ENCODE measurements around the gene GNG4.
"Not testable (repeated sequence)": the region's sequence is repeated elsewhere in the genome, so short reads cannot be mapped to it uniquely, and the experiment has no call there.

GNG4 gene

GRCh38 chr1:235553112-235553551 lies 96.5 kb downstream of the GNG4 start:
- FAIRE-seq = no peak
- no peak for DNase-seq (ENCODE audit: insufficient read length, low spot score)
- TF ChIP-seq PAX5 (IDR thresholded peaks at IDR 0.05; ENCODE audit: insufficient read depth, low read length, severe bottlenecking) = no peak
- TF ChIP-seq SPI1 (IDR thresholded peaks at IDR 0.05; ENCODE audit: low read depth, low read length) = no peak
- TF ChIP-seq POLR2AphosphoS5 (IDR thresholded peaks at IDR 0.05; ENCODE audit: low read depth, low read length) = no peak
- TF ChIP-seq POLR2A (IDR thresholded peaks at IDR 0.05; ENCODE audit: low read depth, low read length) = no peak
- no peak for TF ChIP-seq TAF1 (IDR thresholded peaks at IDR 0.05; ENCODE audit: low read depth, low read length)

- no peak for DNase-seq (ENCODE audit: insufficient read length, low spot score)
Observed at GRCh38 chr1:235552146-235552716, 97.4 kb downstream of the GNG4 start.

GRCh38 chr1:235549351-235550139 lies 100.0 kb downstream of the GNG4 start:
- no peak for TF ChIP-seq POLR2A (IDR thresholded peaks at IDR 0.05; ENCODE audit: low read depth, low read length)
- TF ChIP-seq POLR2AphosphoS5 (IDR thresholded peaks at IDR 0.05; ENCODE audit: low read depth, low read length) = no peak
- TF ChIP-seq TAF1 (IDR thresholded peaks at IDR 0.05; ENCODE audit: low read depth, low read length) = no peak
- no peak for TF ChIP-seq POU2F2 (IDR thresholded peaks at IDR 0.05; ENCODE audit: low read depth, low read length)
- no peak for TF ChIP-seq SPI1 (IDR thresholded peaks at IDR 0.05; ENCODE audit: low read depth, low read length)
- TF ChIP-seq PAX5 (IDR thresholded peaks at IDR 0.05; ENCODE audit: insufficient read depth, low read length, severe bottlenecking) = no peak
- DNase-seq (ENCODE audit: insufficient read length, low spot score) (no peak), FAIRE-seq (no peak)

More at GRCh38 chr1:235552146-235552716, 97.4 kb downstream of the GNG4 start:
- TF ChIP-seq SPI1 (IDR thresholded peaks at IDR 0.05; ENCODE audit: low read depth, low read length) (no peak), POU2F2 (IDR thresholded peaks at IDR 0.05; ENCODE audit: low read depth, low read length) (no peak), TAF1 (IDR thresholded peaks at IDR 0.05; ENCODE audit: low read depth, low read length) (no peak), POLR2AphosphoS5 (IDR thresholded peaks at IDR 0.05; ENCODE audit: low read depth, low read length) (no peak), POLR2A (IDR thresholded peaks at IDR 0.05; ENCODE audit: low read depth, low read length) (no peak), PAX5 (IDR thresholded peaks at IDR 0.05; ENCODE audit: insufficient read depth, low read length, severe bottlenecking) (no peak)
- no peak for FAIRE-seq

GRCh38 chr1:235546369-235547155 lies 103.0 kb downstream of the GNG4 start:
- not testable (repeated sequence) for DNase-seq (ENCODE audit: insufficient read length, low spot score); FAIRE-seq

GRCh38 chr1:235545292-235545930 lies 104.2 kb downstream of the GNG4 start:
- no peak for TF ChIP-seq POLR2A (IDR thresholded peaks at IDR 0.05; ENCODE audit: low read depth, low read length)
- no peak for TF ChIP-seq TAF1 (IDR thresholded peaks at IDR 0.05; ENCODE audit: low read depth, low read length)
- no peak for TF ChIP-seq SPI1 (IDR thresholded peaks at IDR 0.05; ENCODE audit: low read depth, low read length)
- no peak for TF ChIP-seq POLR2AphosphoS5 (IDR thresholded peaks at IDR 0.05; ENCODE audit: low read depth, low read length)
- DNase-seq (ENCODE audit: insufficient read length, low spot score) (no peak), FAIRE-seq (no peak)

GRCh38 chr1:235542845-235543244 lies 106.7 kb downstream of the GNG4 start:
- not testable (repeated sequence) for FAIRE-seq; DNase-seq (ENCODE audit: insufficient read length, low spot score)

GRCh38 chr1:235533476-235534168 lies 116.0 kb downstream of the GNG4 start:
- DNase-seq (ENCODE audit: insufficient read length, low spot score) (no peak), FAIRE-seq (no peak)
- TF ChIP-seq POLR2A (IDR thresholded peaks at IDR 0.05; ENCODE audit: low read depth, low read length) = no peak
- TF ChIP-seq TAF1 (IDR thresholded peaks at IDR 0.05; ENCODE audit: low read depth, low read length) = no peak
- no peak for TF ChIP-seq PAX5 (IDR thresholded peaks at IDR 0.05; ENCODE audit: insufficient read depth, low read length, severe bottlenecking)
- no peak for TF ChIP-seq SPI1 (IDR thresholded peaks at IDR 0.05; ENCODE audit: low read depth, low read length)
- TF ChIP-seq POU2F2 (IDR thresholded peaks at IDR 0.05; ENCODE audit: low read depth, low read length) = no peak
- TF ChIP-seq POLR2AphosphoS5 (IDR thresholded peaks at IDR 0.05; ENCODE audit: low read depth, low read length) = no peak

- TF ChIP-seq SPI1 (IDR thresholded peaks at IDR 0.05; ENCODE audit: low read depth, low read length) (no peak), PAX5 (IDR thresholded peaks at IDR 0.05; ENCODE audit: insufficient read depth, low read length, severe bottlenecking) (no peak), POLR2A (IDR thresholded peaks at IDR 0.05; ENCODE audit: low read depth, low read length) (no peak), POU2F2 (IDR thresholded peaks at IDR 0.05; ENCODE audit: low read depth, low read length) (no peak), POLR2AphosphoS5 (IDR thresholded peaks at IDR 0.05; ENCODE audit: low read depth, low read length) (no peak), TAF1 (IDR thresholded peaks at IDR 0.05; ENCODE audit: low read depth, low read length) (no peak)
- no peak for DNase-seq (ENCODE audit: insufficient read length, low spot score)
- no peak for FAIRE-seq
Observed at GRCh38 chr1:235532360-235532759, 117.2 kb downstream of the GNG4 start.

GRCh38 chr1:235527196-235527814 lies 122.3 kb downstream of the GNG4 start:
- DNase-seq (ENCODE audit: insufficient read length, low spot score) = no peak
- FAIRE-seq = no peak
- TF ChIP-seq TAF1 (IDR thresholded peaks at IDR 0.05; ENCODE audit: low read depth, low read length) = no peak
- TF ChIP-seq POLR2AphosphoS5 (IDR thresholded peaks at IDR 0.05; ENCODE audit: low read depth, low read length) = no peak
- no peak for TF ChIP-seq SPI1 (IDR thresholded peaks at IDR 0.05; ENCODE audit: low read depth, low read length)
- no peak for TF ChIP-seq POLR2A (IDR thresholded peaks at IDR 0.05; ENCODE audit: low read depth, low read length)
- TF ChIP-seq POU2F2 (IDR thresholded peaks at IDR 0.05; ENCODE audit: low read depth, low read length) = no peak
- no peak for TF ChIP-seq PAX5 (IDR thresholded peaks at IDR 0.05; ENCODE audit: insufficient read depth, low read length, severe bottlenecking)
